CD4-positive, alpha-beta T cell treated with Interleukin-17A for 4 hours (primary cell): ENCODE measurements around the gene ZNF25.
"Not testable (repeated sequence)": the region's sequence is repeated elsewhere in the genome, so short reads cannot be mapped to it uniquely, and the experiment has no call there.

Source experiments
- DNase-seq: peaks from one replicate; pipeline ENCODE4 v3.0.0-alpha.2; 2020; ENCODE audit warnings: mixed read lengths

ZNF25 gene

GRCh38 chr10:37976091-37976879 lies at the start of gene ZNF25:
TSS of gene ZNF25 (minus strand) at chr10:37976647. CDS start at chr10:37971722, 4,925 bp downstream.
- DNase-seq, result peak; percentile 98

GRCh38 chr10:38025283-38025682 lies 48.8 kb upstream of the ZNF25 start:
- no peak for DNase-seq

GRCh38 chr10:38019124-38019523 lies 42.7 kb upstream of the ZNF25 start:
- DNase-seq, result not testable (repeated sequence)

- no peak for DNase-seq
These were observed 39.9 kb upstream of the ZNF25 start for GRCh38 chr10:38016354-38016753.

GRCh38 chr10:38010119-38010903 lies 33.9 kb upstream of the ZNF25 start, which contains the start of gene ZNF33A:
TSS of gene ZNF33A (plus strand) at chr10:38010675. CDS start at chr10:38012342, 1,667 bp downstream.
- DNase-seq, result peak; percentile 94

- no peak for DNase-seq
These were observed 31.5 kb upstream of the ZNF25 start for GRCh38 chr10:38007991-38008390.

- no peak for DNase-seq
These were observed 31.1 kb upstream of the ZNF25 start for GRCh38 chr10:38007551-38007950.

GRCh38 chr10:38003588-38003987 lies 27.1 kb upstream of the ZNF25 start:
- DNase-seq, result no peak

GRCh38 chr10:38003026-38003425 lies 26.6 kb upstream of the ZNF25 start:
- DNase-seq, result no peak

GRCh38 chr10:38000474-38000873 lies 24.0 kb upstream of the ZNF25 start:
- DNase-seq, result not testable (repeated sequence)

- not testable (repeated sequence) for DNase-seq
These were observed 22.5 kb upstream of the ZNF25 start for GRCh38 chr10:37998920-37999319.

GRCh38 chr10:37992083-37992482 lies 15.6 kb upstream of the ZNF25 start:
- no peak for DNase-seq

GRCh38 chr10:37991655-37992054 lies 15.2 kb upstream of the ZNF25 start:
- DNase-seq, result no peak

- no peak for DNase-seq
These were observed 395 bp upstream of the ZNF25 start for GRCh38 chr10:37976880-37977203.

- DNase-seq, result peak; percentile 6
These were observed 951 bp downstream of the ZNF25 start for GRCh38 chr10:37975401-37975991.

- DNase-seq, result no peak
These were observed 4.1 kb downstream of the ZNF25 start for GRCh38 chr10:37972396-37972795.

GRCh38 chr10:37965006-37965405 lies 11.4 kb downstream of the ZNF25 start:
- no peak for DNase-seq

GRCh38 chr10:37960591-37961137 lies 15.8 kb downstream of the ZNF25 start:
- DNase-seq, result no peak

GRCh38 chr10:37957841-37958240 lies 18.6 kb downstream of the ZNF25 start:
- DNase-seq, result no peak

- DNase-seq, result no peak
These were observed 23.5 kb downstream of the ZNF25 start for GRCh38 chr10:37952926-37953325.

GRCh38 chr10:37952043-37952755 lies 24.2 kb downstream of the ZNF25 start:
- DNase-seq, result no peak

- no peak for DNase-seq
These were observed 28.2 kb downstream of the ZNF25 start for GRCh38 chr10:37948210-37948609.

- no peak for DNase-seq
These were observed 28.9 kb downstream of the ZNF25 start for GRCh38 chr10:37947526-37947925.
